ENCODE measurements around the gene ADARB1. TPM values are rescaled to one million over a fixed set of nuclear protein-coding genes. Genes with fewer than 3 reads are reported as not detected.

The ADARB1 gene
- total and polyA plus RNA-seq, 4 experiments from 2014 or later: 4.6 to 50.0 (median 30.9) TPM

- Mint-ChIP-seq H3K27me3 (no peaks in the 10 kb centered on the region), H3K4me3 (no peak overlapping the region), H3K9me3 (no peaks in the 10 kb centered on the region), H3K4me1 (peaks cover 27 to 36% (median 30%) of the 10 kb centered on the region in 4 donors), H3K27ac (peak overlapping the region in 1 of 7 donors; percentile 16), H3K36me3 (peaks cover 7 to 11% of the 10 kb centered on the region in 2 donors)
- no peak overlapping the region for H3K27ac ChIP-seq (ENCODE audit: low read depth, low read length)
- no peaks in the 10 kb centered on the region for H3K9me3 ChIP-seq (ENCODE audit: control insufficient read depth in 1 of 2, low read length in 2 of 2)
- peaks cover 4% of the 10 kb centered on the region for H3K36me3 ChIP-seq (ENCODE audit: insufficient read depth, low read length)
- H3K4me3 ChIP-seq (ENCODE audit: low read length in 2 of 2): no peak overlapping the region
- intact Hi-C loops (cut with micrococcal nuclease): no loop called here
- no peaks in the 10 kb centered on the region for H3K27me3 ChIP-seq (ENCODE audit: insufficient read depth, low read length)
- H3K4me1 ChIP-seq (ENCODE audit: insufficient read depth, low read length): peaks cover 23% of the 10 kb centered on the region
- no peak for DNase-seq
- CTCF ChIA-PET (ENCODE audit: partially characterized antibody): interaction anchor here (4.4 kb wide), 1 partner anchor 29 kb away, joined by 24 read pairs; no protein-coding TSS in a partner anchor
- POLR2A ChIA-PET (ENCODE audit: partially characterized antibody): no interaction called here
Observed at GRCh38 chr21:45166931-45167330, 92.6 kb downstream of the ADARB1 start.

GRCh38 chr21:45167796-45168222, 93.4 kb downstream of the ADARB1 start:
- H3K4me3 ChIP-seq (ENCODE audit: low read length in 2 of 2): no peak overlapping the region
- peaks cover 27 to 39% (median 32%) of the 10 kb centered on the region in 4 donors for H3K4me1 Mint-ChIP-seq

GRCh38 chr21:45168522-45168921, 94.1 kb downstream of the ADARB1 start:
- Mint-ChIP-seq H3K27me3 (no peaks in the 10 kb centered on the region), H3K4me1 (peaks cover 27 to 39% (median 32%) of the 10 kb centered on the region in 4 donors), H3K9me3 (no peaks in the 10 kb centered on the region), H3K27ac (peak overlapping the region in 3 of 7 donors; percentile 63 to 80 (median 79)), H3K36me3 (peaks cover 4 to 21% of the 10 kb centered on the region in 2 donors), H3K4me3 (no peak overlapping the region)
- no peak for DNase-seq
- H3K4me1 ChIP-seq (ENCODE audit: insufficient read depth, low read length): peaks cover 23% of the 10 kb centered on the region
- no peaks in the 10 kb centered on the region for H3K9me3 ChIP-seq (ENCODE audit: control insufficient read depth in 1 of 2, low read length in 2 of 2)
- POLR2A ChIA-PET (ENCODE audit: partially characterized antibody): interaction anchor here (0.9 kb wide), 1 partner anchor 120 kb away, joined by 3 read pairs; no protein-coding TSS in a partner anchor
- no peak overlapping the region for H3K4me3 ChIP-seq (ENCODE audit: low read length in 2 of 2)
- H3K36me3 ChIP-seq (ENCODE audit: insufficient read depth, low read length): peaks cover 14% of the 10 kb centered on the region
- H3K27ac ChIP-seq (ENCODE audit: low read depth, low read length): no peak overlapping the region
- CTCF ChIA-PET (ENCODE audit: partially characterized antibody): interaction anchor here (4.4 kb wide), 1 partner anchor 31 kb away, joined by 24 read pairs; no protein-coding TSS in a partner anchor
- intact Hi-C loops (cut with micrococcal nuclease): no loop called here
- H3K27me3 ChIP-seq (ENCODE audit: insufficient read depth, low read length): no peaks in the 10 kb centered on the region

More at GRCh38 chr21:45167796-45168222, 93.4 kb downstream of the ADARB1 start:
- Mint-ChIP-seq H3K4me3 (no peak overlapping the region), H3K36me3 (peaks cover 4 to 15% of the 10 kb centered on the region in 2 donors), H3K27ac (no peak overlapping the region), H3K9me3 (no peaks in the 10 kb centered on the region), H3K27me3 (no peaks in the 10 kb centered on the region)
- H3K27me3 ChIP-seq (ENCODE audit: insufficient read depth, low read length): no peaks in the 10 kb centered on the region
- intact Hi-C loops (cut with micrococcal nuclease): no loop called here
- H3K4me1 ChIP-seq (ENCODE audit: insufficient read depth, low read length): peaks cover 23% of the 10 kb centered on the region
- no peak overlapping the region for H3K27ac ChIP-seq (ENCODE audit: low read depth, low read length)
- no peak for DNase-seq
- POLR2A ChIA-PET (ENCODE audit: partially characterized antibody): interaction anchor here (0.9 kb wide), 1 partner anchor 120 kb away, joined by 3 read pairs; no protein-coding TSS in a partner anchor
- CTCF ChIA-PET (ENCODE audit: partially characterized antibody): interaction anchor here (4.4 kb wide), 1 partner anchor 30 kb away, joined by 24 read pairs; no protein-coding TSS in a partner anchor
- no peaks in the 10 kb centered on the region for H3K9me3 ChIP-seq (ENCODE audit: control insufficient read depth in 1 of 2, low read length in 2 of 2)
- peaks cover 13% of the 10 kb centered on the region for H3K36me3 ChIP-seq (ENCODE audit: insufficient read depth, low read length)

GRCh38 chr21:45169001-45169400, 94.6 kb downstream of the ADARB1 start:
- no peak for DNase-seq
- Mint-ChIP-seq H3K4me1 (peaks cover 27 to 39% (median 32%) of the 10 kb centered on the region in 4 donors), H3K27me3 (no peaks in the 10 kb centered on the region), H3K36me3 (peaks cover 4 to 20% of the 10 kb centered on the region in 2 donors), H3K9me3 (no peaks in the 10 kb centered on the region), H3K27ac (peak overlapping the region in 5 of 7 donors; percentile 61 to 81 (median 75)), H3K4me3 (peak overlapping the region in 2 of 8 donors; percentile 2 to 26)
- H3K36me3 ChIP-seq (ENCODE audit: insufficient read depth, low read length): peaks cover 14% of the 10 kb centered on the region
- no peak overlapping the region for H3K27ac ChIP-seq (ENCODE audit: low read depth, low read length)
- H3K4me3 ChIP-seq (ENCODE audit: low read length in 2 of 2): no peak overlapping the region
- ChIA-PET CTCF (ENCODE audit: partially characterized antibody) (interaction anchor here (4.4 kb wide), 1 partner anchor 31 kb away, joined by 24 read pairs; no protein-coding TSS in a partner anchor), POLR2A (ENCODE audit: partially characterized antibody) (no interaction called here)
- peaks cover 23% of the 10 kb centered on the region for H3K4me1 ChIP-seq (ENCODE audit: insufficient read depth, low read length)
- intact Hi-C loops (cut with micrococcal nuclease): no loop called here
- H3K27me3 ChIP-seq (ENCODE audit: insufficient read depth, low read length): no peaks in the 10 kb centered on the region
- no peaks in the 10 kb centered on the region for H3K9me3 ChIP-seq (ENCODE audit: control insufficient read depth in 1 of 2, low read length in 2 of 2)

DNA sequence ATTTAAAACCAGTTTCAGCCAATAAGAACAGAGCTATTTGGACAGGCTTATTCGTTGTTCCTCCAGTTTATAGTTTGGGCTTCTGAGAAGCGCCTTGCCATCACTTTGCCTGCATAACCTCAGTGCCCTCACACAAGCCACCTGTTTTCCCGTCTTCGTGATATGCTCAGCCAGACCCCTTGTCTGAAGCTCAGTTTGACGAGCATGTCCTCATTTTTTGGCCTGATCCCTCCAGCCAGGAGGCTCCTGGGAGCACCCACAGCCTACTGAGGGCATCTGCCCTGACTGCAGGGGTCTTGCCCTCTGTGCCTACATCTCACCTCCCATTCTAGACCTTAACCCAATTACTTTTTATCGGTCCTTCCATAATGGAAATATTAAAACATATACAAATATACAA, 95.3 kb downstream of the ADARB1 start:
- intact Hi-C loops (cut with micrococcal nuclease): no loop called here
- Histone ChIP-seq H3K4me3 (ENCODE audit: low read length in 2 of 2) (no peak overlapping the region), H3K9me3 (ENCODE audit: control insufficient read depth in 1 of 2, low read length in 2 of 2) (no peaks in the 10 kb centered on the region), H3K4me1 (ENCODE audit: insufficient read depth, low read length) (peaks cover 23% of the 10 kb centered on the region), H3K27ac (ENCODE audit: low read depth, low read length) (no peak overlapping the region), H3K36me3 (ENCODE audit: insufficient read depth, low read length) (peaks cover 14% of the 10 kb centered on the region), H3K27me3 (ENCODE audit: insufficient read depth, low read length) (no peaks in the 10 kb centered on the region)
- H3K27ac Mint-ChIP-seq: peak overlapping the region in 6 of 7 donors; percentile 32 to 81 (median 47)
- H3K27me3 Mint-ChIP-seq: no peaks in the 10 kb centered on the region
- DNase-seq: no peak
- ChIA-PET CTCF (ENCODE audit: partially characterized antibody) (no interaction called here), POLR2A (ENCODE audit: partially characterized antibody) (no interaction called here)
- H3K4me1 Mint-ChIP-seq: peaks cover 27 to 39% (median 32%) of the 10 kb centered on the region in 4 donors
- H3K4me3 Mint-ChIP-seq: peak overlapping the region in 1 of 8 donors; percentile 29
- H3K9me3 Mint-ChIP-seq: no peaks in the 10 kb centered on the region
- H3K36me3 Mint-ChIP-seq: peaks cover 4 to 20% of the 10 kb centered on the region in 2 donors

DNA sequence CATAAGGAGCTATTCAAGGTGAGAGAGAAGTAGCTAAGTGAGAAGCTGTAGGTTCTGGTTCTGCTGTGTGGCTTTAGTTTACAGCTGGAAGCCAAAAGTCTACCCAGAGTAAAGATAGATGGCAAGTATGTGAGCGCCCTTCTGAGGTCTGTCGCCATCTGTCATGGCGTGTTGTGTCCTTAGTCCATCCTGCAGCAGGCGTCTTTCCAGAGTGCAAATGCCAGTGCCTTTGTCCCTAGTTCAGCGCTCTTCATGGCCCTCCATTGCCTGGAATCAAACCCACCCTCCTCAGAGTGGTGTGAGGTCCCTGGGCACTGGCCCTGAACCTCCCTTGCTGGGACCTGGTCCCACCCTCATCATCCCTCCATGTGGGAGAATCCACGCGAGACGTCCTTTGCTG, 96.6 kb downstream of the ADARB1 start:
- H3K4me3 Mint-ChIP-seq: peak overlapping the region in 2 of 8 donors; percentile 11 to 29

GRCh38 chr21:45172420-45172819, 98.0 kb downstream of the ADARB1 start:
- Mint-ChIP-seq H3K36me3 (peaks cover 19 to 40% of the 10 kb centered on the region in 2 donors), H3K4me1 (peaks cover 25 to 39% (median 32%) of the 10 kb centered on the region in 4 donors), H3K9me3 (no peaks in the 10 kb centered on the region), H3K27ac (no peak overlapping the region), H3K27me3 (no peaks in the 10 kb centered on the region), H3K4me3 (no peak overlapping the region)
- ChIA-PET POLR2A (ENCODE audit: partially characterized antibody) (no interaction called here), CTCF (ENCODE audit: partially characterized antibody) (no interaction called here)
- intact Hi-C loops (cut with micrococcal nuclease): no loop called here
- DNase-seq: no peak
- no peaks in the 10 kb centered on the region for H3K9me3 ChIP-seq (ENCODE audit: control insufficient read depth in 1 of 2, low read length in 2 of 2)
- no peaks in the 10 kb centered on the region for H3K27me3 ChIP-seq (ENCODE audit: insufficient read depth, low read length)
- H3K27ac ChIP-seq (ENCODE audit: low read depth, low read length): no peak overlapping the region
- H3K36me3 ChIP-seq (ENCODE audit: insufficient read depth, low read length): peaks cover 23% of the 10 kb centered on the region
- peaks cover 23% of the 10 kb centered on the region for H3K4me1 ChIP-seq (ENCODE audit: insufficient read depth, low read length)
- H3K4me3 ChIP-seq (ENCODE audit: low read length in 2 of 2): no peak overlapping the region

More for the DNA sequence above, 96.6 kb downstream of the ADARB1 start:
- DNase-seq: no peak
- Histone ChIP-seq H3K27ac (ENCODE audit: low read depth, low read length) (no peak overlapping the region), H3K36me3 (ENCODE audit: insufficient read depth, low read length) (peaks cover 14% of the 10 kb centered on the region), H3K4me1 (ENCODE audit: insufficient read depth, low read length) (peaks cover 23% of the 10 kb centered on the region), H3K4me3 (ENCODE audit: low read length in 2 of 2) (no peak overlapping the region), H3K9me3 (ENCODE audit: control insufficient read depth in 1 of 2, low read length in 2 of 2) (no peaks in the 10 kb centered on the region), H3K27me3 (ENCODE audit: insufficient read depth, low read length) (no peaks in the 10 kb centered on the region)
- CTCF ChIA-PET (ENCODE audit: partially characterized antibody): interaction anchor here (0.7 kb wide), 1 partner anchor 32 kb away, joined by 4 read pairs; no protein-coding TSS in a partner anchor
- H3K9me3 Mint-ChIP-seq: no peaks in the 10 kb centered on the region
- peaks cover 27 to 39% (median 32%) of the 10 kb centered on the region in 4 donors for H3K4me1 Mint-ChIP-seq
- intact Hi-C loops (cut with micrococcal nuclease): no loop called here
- H3K27ac Mint-ChIP-seq: peak overlapping the region in 6 of 7 donors; percentile 28 to 43 (median 34)
- H3K27me3 Mint-ChIP-seq: no peaks in the 10 kb centered on the region
- POLR2A ChIA-PET (ENCODE audit: partially characterized antibody): no interaction called here
- H3K36me3 Mint-ChIP-seq: peaks cover 5 to 25% of the 10 kb centered on the region in 2 donors
